ENCODE data around the gene HYAL1.

HYAL1 gene

DNA sequence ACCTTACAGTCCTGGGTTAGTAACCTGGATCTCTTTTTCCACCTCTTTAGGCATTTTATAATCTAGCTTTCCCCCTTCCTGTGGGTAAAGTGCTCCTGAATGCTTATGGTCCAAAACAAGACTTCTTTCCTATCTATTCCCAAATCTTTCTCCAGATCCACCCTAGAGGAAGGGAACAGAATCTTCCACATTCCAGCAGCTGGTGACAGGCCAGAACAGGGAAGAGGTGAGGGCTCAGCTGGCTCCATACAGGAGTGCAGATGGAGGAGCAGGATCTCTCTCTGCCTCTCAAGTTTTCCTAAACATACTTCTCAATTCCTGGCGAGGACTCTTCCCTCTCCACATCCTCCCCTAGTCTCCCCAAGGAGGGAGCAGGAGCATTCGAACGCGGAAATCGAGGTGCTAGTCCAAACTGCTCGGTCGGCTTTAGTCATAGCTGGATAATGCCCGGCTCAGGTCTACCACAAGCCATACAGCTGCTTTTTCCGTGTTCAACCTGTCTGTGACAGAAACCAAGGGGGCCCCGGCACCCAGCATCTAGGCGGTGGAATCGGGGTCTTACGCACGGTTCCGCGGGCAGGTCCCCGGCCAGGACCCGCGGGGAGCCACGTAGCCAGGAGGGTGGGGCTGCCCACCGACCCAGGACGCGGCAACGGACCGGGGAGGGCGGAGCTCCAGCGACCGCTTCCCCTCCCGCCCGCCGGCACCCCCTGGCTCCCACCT lies 33.2 kb upstream of the HYAL1 start:
- no peak for DNase-seq (ENCODE audit: extremely low read depth in 1 of 2, low read depth in 1 of 2)

DNA sequence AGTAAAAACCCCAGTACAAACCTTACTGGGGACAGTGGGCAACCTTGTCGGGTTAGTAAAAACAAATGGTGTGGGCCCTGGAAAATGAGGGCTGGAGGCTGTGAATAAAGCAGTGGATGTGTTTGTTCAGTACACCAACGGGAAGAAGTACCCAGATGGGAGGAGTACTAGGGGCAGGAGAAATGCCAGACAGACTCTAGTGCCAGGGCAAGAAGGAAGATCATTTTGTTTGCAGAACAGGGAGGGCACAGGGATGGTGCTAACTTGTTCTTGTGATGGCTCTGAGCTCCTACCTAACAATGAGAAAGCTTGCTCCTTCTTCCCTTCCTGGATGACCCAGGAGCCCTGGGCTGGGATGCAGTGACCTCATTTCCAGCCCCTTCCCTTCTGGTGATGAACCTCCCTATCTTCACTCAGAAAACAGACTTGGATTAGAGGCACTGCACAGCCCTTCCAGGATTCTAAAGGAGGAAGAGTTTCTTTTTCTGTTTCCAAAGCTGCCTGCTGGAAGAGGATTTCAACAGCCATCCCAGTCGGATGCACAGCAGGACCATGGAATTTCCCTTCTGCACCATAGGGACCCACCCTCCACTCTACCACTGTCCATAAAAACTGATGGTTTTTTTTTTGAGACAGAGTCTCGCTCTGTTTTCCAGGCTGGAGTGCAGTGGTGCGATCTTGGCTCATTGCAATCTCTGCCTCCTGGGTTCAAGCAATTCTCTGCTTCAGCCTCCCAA lies 31.1 kb upstream of the HYAL1 start:
- no peak for DNase-seq (ENCODE audit: extremely low read depth in 1 of 2, low read depth in 1 of 2)

DNA sequence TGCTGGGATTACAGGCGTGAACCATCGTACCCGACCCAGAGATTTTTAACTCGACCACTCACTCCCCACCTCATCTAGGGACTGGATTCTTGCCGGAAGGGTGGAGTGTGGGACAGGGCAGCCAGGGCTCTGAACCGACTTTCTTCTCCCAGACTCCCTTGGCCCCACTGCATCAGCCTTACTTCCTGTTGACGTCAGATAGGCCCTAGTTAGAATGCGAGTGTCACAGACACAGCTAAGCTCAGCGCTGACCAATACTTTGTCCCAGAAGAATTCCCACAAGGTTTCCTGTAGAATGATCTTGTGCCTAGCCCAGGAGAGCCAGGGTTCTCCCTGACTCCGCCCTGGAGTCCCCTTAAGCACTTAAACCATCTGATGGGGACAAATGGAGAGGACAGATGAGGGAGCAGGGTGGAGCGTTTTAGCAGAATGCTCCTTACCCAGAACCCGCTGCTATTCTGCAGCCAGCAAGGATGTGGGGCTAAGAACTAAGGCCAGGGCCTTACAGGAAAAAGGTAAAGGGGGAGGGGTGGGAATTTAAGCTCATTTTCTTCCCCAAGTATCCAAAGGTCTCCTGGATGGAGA lies 30.5 kb upstream of the HYAL1 start:
- no peak for DNase-seq (ENCODE audit: extremely low read depth in 1 of 2, low read depth in 1 of 2)

DNA sequence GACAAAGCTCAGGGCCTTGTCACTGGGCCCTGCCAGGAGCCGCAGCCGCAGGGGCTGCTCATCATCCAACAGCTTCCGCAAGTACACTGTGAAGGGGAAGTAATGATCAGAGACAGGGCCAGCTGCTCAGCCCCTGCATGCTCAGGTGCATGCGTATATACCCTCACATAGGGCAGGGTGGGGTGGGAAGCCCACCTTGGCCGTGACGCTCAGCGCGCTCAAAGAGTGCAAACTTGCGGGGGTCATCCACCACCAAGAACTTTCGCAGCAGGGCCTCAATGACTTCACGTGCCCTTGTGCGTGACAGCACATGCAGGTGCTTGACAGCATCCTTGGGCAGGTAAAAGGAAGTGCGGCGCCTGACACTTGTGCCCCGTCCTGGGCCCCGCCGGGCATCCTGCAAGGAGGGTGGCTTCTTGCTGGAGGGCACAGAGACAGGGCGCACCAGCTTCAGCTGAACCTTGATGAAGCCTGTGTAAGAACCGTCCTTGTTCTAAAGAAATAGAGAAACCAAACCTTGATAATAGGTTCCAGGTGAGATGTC lies 28.1 kb upstream of the HYAL1 start:
- DNase-seq (ENCODE audit: extremely low read depth in 1 of 2, low read depth in 1 of 2): no peak

DNA sequence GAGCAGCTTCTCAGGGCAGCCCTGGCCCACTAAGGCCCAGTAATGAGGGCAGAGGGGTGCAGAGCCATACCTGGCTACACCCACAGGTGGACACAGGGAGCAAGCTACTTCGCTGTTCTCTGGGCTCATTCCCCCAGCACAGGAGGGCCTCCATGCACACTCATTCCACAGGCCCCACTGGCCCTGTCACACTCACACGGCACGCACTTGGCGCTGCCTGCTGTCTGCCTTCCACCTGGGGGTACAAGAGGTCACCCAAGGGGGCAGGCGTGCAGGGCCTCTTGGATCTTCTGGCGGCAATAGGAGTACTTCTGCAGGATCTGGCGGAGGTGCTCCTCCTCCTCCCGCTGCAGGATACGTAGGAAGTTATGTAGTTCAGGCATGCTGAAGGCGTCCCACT lies 27.0 kb upstream of the HYAL1 start:
- no peak for DNase-seq (ENCODE audit: extremely low read depth in 1 of 2, low read depth in 1 of 2)

DNA sequence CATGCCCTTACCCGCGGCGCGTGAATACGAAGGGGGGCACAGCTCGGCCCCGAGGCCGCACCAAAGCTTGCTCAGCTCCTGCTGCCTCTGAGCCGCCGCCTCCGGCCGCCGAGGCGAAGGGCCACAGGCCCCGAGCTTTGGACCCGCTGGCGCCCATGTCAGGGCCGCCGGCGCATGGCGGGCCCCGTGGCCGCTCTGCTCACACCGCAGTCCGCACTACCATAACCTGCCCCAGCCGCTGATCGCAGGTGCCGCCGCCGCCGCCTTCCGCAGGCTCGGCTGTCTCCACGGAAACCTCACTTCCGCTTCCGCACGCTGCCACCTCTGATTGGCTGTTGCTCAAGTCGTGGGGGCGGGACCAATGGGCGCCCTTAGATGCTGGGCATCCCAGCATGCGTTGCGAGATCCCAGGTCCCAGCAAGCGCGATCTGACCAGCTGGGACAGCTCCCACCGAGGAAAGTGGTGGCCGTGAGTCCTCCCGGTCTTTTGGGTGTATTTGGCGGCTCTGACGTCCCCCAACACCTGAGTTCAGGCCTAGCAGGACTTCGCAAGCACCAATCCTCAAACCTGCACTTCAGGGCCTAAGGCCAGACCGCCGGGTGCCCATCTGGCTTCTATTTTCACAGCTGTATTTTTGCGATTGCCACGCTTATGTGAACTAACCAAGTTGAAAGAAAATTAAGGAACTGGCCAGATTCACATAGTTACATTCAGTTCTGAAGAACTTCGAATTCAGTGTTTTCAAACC lies 24.7 kb upstream of the HYAL1 start, which contains the start of gene TUSC2:
TUSC2 (minus strand) TSS at position 281 of the 749 bp plus-strand sequence; CDS start at position 157, 124 bp downstream.
- DNase-seq (ENCODE audit: extremely low read depth in 1 of 2, low read depth in 1 of 2): peak; percentile 86 to 91

DNA sequence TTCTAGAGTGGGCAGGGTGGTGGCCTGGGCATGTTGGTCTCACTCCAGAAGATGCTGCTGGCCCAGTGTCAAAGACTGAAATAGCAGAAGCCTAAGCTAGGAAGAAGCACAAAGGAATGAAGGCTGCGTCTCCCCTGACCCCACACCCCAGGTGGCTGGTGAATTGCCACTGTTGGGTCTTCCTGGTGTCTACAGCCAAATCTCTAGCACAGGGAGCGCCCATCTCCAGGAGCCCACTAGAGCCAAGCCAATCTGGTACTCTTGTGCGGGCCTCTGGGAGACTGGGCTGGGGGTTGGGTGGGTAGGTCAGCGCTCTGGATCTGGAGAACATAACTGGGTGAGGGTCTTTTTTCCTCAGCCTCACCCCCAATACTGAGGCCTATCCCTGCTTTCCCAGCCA lies 23.8 kb upstream of the HYAL1 start:
- DNase-seq (ENCODE audit: extremely low read depth in 1 of 2, low read depth in 1 of 2): no peak

DNA sequence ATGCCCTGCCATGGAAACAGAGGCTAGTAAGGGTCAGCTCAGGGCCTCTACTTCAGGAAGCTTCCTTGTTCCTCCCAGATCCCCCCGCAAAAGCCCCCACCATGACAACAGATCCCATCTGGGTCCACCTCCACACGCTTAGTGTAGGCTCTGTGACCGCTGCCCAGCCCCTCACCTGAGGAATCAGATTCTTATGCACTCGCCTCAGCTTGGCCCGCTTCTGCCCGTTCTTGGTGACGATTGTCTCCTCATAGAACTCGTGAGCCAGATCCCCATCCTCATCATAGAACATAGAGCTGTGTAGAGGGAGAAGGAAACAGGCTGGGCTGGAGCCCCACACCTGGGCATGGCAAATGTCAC lies 22.8 kb upstream of the HYAL1 start:
- no peak for DNase-seq (ENCODE audit: extremely low read depth in 1 of 2, low read depth in 1 of 2)

DNA sequence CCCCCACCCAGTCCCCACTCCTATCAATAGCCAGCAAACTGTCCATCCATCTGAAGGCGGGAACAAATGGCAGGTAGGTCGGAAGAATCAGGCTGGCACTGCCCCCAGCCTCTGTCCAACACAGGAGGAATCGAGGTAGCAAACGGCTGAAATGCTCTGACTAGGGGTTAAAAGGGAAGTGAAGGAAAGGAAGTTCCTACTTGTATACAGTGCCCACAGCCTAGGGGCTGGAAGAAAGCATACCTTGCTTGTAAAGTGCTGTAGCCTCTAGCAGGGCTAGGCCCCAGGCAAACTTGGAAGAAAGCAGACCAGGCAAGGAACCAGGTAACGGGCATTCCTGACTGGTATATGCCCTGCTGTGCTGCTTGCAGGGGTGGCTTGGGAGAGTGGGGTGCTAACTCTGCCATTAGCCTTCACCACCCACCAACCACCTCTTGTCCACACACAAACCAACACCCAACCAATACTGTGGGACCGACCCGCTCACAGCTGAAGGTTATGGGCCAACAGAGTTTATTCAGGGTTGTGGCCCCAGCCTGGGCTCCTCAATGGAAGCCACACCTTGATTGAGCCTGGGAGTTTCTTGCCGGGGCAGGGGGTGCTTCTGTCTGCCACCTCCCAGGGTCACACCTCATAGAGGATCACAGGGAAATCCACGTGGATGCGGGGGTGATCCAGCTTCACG lies 22.3 kb upstream of the HYAL1 start:
- DNase-seq (ENCODE audit: extremely low read depth in 1 of 2, low read depth in 1 of 2): no peak

DNA sequence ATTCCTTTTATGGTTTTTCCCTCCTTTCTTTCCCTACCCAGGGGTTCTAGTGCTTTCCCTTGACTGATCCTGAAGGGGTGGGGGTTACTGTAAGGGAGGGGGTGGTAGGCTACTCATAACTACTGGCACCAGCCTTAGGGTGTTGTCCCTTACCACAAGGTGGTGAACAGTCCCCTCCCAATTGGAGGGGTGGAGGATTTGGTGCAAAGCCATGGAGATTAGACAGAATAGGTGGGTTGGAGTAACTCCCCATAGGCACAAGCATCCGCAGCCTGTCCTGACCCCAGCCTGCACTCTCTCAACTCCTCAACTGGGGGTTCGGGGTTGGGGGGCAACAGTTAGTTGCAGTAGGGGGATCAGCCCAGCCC lies 21.7 kb upstream of the HYAL1 start:
- no peak for DNase-seq (ENCODE audit: extremely low read depth in 1 of 2, low read depth in 1 of 2)

DNA sequence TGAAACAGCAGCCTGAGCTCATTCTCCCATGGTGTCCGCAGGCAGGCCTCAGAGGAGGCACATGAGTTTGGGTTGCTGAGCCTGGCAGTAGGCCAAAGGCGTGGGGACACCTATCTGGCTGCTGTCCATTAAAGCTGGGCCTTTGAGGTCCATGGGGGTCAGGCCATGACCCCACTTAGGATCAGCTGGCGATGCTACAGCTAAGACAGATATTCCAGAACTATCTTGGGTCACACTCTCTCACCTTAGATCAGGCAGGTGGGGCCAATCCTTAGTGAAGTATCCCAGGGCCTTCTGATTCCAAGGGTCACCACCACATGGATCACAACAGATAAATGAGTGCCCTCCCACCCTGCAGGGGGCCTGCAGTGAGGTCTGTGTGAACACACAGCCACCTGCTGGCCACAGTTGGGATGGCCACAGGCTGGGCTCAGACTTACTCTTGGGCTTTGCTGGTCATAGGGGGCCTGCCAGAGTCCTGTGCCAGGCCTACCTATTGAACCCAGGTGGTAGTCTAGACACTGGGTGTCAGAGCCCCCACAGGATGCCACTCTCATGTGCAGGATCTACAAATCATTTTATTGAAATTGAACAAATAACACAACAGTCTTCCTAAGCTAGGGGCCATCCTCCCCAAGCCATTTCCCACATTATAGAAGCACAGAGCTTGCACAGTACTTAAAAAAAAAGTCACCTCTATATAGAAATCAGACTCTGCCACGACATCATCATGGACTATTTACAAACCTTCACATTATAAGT lies 21.2 kb upstream of the HYAL1 start:
- DNase-seq (ENCODE audit: extremely low read depth in 1 of 2, low read depth in 1 of 2): peak in 1 of 2 donors; percentile 39

DNA sequence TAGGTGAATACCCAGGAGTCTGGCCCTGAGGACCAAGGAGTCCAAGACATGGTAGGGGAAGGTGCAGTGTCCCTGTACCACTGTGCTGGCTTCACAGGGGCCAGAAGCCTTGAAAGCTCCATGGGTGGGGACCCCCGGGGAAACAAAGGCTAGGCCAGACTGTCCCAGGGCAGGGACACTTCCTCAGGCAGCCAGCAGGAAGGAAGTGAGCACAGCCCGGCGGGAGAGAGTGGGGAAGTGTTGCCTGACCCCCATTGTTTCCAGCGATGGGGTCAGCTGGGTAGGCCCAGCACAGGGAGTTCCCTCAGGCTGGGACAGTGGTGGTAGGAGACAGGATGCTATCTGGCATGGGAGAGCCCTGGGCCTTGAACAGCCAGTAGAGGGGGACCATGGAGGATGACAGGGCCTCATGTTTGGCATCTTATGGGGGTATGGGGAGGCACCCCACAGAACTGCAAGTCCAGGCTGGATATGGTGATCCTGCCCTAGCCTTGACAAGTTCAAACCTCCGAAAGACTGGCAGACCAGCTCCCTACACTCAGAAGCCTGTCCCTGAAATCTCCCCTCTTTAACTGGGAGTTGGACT lies 20.3 kb upstream of the HYAL1 start:
- no peak for DNase-seq (ENCODE audit: extremely low read depth in 1 of 2, low read depth in 1 of 2)

DNA sequence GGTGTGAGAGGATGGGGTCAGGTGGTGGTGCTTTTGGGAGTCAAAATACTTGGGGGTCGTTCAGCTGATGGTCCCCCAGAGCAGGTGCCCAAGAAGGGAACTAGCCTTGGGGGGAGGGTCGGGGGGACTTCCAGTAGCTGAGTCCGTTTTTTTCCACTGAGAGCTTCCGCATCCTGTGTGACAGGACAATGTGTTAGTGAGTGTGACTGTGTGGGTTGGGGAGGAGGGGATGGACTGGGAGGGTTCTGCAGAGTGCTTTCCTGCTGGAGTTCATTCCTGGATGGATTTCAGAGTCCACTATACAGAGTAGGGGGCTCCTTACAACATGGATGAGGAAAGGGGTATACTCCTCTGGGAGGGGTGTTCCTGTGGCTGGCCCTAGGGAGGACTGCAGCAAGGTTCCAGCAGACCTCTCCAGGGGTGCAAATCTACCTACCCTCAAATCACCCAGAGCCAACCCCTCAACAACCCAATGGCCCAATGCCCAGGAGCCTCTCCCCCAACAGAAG lies 19.8 kb upstream of the HYAL1 start:
- DNase-seq (ENCODE audit: extremely low read depth in 1 of 2, low read depth in 1 of 2): no peak

DNA sequence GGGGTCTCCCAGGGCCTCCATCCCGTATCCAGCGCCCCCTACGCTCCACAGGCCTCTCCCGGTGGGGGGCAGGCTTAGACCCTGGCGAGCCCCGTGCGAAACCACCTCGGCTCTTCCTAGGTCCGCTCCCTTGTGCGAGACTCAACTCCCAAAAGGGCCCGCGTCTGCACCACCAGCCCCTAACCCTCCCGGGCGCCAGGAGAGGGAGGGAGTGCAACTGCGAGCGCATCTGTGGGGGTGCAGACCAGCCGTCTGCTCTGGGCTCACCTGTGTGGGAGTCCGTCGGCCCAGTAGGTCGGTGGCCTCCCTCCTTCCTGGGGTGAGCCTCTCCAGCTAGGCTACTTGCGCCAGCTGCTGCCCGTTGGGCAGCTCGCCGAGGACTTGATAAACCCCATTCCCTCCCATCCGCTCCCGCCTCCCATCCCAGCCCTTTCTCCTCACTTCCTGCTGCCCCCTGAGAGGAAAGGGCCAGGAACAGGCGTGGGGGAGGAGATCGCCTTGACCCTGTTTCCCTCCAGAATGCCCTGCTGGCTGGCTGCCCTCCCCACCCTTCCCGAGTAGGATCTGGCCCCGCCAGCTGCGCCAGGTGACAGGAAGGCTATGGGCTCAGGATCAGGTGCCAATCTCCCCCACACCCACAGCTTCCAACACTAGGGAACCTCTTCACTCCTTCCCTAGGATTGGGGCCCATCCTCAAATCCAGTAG lies 19.2 kb upstream of the HYAL1 start, which contains the start of gene HYAL2:
HYAL2 (minus strand) TSS at position 360 of the 706 bp plus-strand sequence. CDS start 2,256 bp downstream, outside the sequence.
- no peak for DNase-seq (ENCODE audit: extremely low read depth in 1 of 2, low read depth in 1 of 2)

DNA sequence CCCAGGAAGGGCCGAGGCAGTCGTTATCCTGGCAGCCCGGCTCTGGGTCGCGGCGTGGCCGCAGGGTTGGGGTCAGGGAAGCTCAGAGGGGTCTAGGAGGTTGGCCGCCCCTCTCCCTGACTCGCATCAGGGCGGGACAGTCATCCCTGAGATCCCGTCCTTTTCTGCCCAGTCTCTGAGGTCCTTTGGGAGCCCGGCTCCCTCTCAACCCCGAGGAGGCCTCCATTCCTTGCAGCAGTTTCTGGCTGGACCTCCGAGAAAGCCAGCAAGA lies 18.7 kb upstream of the HYAL1 start:
- no peak for DNase-seq (ENCODE audit: extremely low read depth in 1 of 2, low read depth in 1 of 2)

DNA sequence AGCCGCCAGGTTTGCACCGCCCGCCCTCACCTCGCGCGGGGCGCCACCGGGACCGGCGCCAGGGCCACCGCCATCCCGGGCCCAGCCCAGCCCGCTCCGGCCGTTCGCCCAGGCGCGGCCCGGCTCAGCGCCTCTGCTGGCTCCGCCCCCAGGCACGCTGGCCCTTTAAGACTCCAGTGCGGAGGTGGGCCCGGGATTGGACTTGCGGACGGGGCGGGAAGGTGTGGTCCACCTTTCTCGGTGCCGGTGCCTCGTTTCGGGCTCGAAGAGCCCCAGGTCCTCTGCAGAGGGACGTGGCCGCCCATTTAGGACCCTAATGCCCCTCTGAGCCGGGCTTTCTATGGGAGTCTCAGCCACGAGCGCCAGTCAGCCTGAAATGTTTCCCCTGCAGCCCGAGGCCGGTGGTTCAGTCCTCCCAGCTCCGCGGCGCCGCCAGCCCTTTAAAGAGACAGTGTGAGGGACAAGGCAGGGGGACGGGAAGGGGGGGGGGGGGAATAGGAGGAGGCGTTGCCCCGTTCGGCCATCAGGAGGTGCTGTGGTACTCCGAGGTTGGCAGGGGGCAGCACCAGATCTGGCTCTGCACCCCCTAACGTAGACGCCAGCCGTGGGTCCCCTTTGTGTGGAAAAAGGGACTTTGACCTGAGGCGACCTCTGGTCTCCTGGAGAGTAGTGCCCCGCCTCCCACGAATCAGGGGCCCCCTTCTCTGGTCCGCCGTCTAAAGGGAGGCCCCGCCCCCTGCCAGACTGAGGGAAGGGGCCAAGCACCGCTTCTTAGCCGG lies 18.2 kb upstream of the HYAL1 start:
- peak; percentile 43 to 67 for DNase-seq (ENCODE audit: extremely low read depth in 1 of 2, low read depth in 1 of 2)

DNA sequence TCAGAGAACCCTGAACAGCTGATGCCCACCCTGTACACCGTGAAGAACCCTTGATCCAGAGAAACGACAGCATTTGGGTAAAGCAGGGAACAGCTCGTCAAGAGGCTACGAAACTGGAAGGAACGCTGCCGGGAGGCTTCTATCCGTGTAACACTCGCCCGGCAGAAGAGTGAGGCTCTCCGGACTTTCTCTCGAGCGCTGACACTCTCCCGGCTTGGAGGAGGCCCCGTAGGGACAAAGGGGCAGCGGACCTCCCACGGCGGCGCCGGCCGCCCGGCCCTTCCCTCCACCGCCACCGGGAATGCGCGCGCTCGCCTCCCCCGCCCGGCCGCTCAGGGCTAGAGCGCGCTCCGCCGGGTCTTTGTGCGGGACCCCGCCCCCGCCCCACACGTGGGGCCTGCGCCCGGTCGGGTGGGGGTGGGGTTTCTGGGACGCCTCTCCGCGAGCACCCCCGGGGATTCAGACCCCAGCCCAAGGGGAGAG lies 17.5 kb upstream of the HYAL1 start:
- peak in 1 of 2 donors; percentile 38 for DNase-seq (ENCODE audit: extremely low read depth in 1 of 2, low read depth in 1 of 2)
